H9 (cell line): Measurements from ENCODE around the gene BASP1. TPM values are rescaled to one million over a fixed set of nuclear protein-coding genes. Genes with fewer than 3 reads are reported as not detected.
A peak's percentile ranks its signal among the peaks of the same experiment; 100 is the strongest.

Experiments used
- DNase-seq: peaks from one replicate; pipeline ENCODE4 v3.0.0-alpha.2; 2017
- H2AFZ ChIP-seq: one replicate; pipeline ENCODE4 v1.6.1; 2013; ENCODE audit warnings: mild to moderate bottlenecking, low read length, control low read depth, moderate library complexity
- H2AK5ac ChIP-seq: 2 replicates; pipeline ENCODE4 v1.6.1; 2013; ENCODE audit warnings: low read length, control low read depth, mixed read lengths; ENCODE audit not compliant: insufficient read length
- H2BK120ac ChIP-seq: one replicate; pipeline ENCODE4 v1.6.1; 2013; ENCODE audit warnings: low read depth, mild to moderate bottlenecking, low read length, control low read depth, inconsistent platforms; ENCODE audit not compliant: poor library complexity, severe bottlenecking
- H2BK12ac ChIP-seq: 2 replicates; pipeline ENCODE4 v1.6.1; 2013; ENCODE audit warnings: low read length, control low read depth, mixed read lengths, low read depth; ENCODE audit not compliant: insufficient read length
- H2BK15ac ChIP-seq: 2 replicates; pipeline ENCODE4 v1.6.1; 2013; ENCODE audit warnings: low read depth, low read length, control low read depth
- H2BK20ac ChIP-seq: one replicate; pipeline ENCODE4 v1.6.1; 2013; ENCODE audit warnings: low read depth, mild to moderate bottlenecking, low read length, control low read depth, inconsistent platforms; ENCODE audit not compliant: poor library complexity, severe bottlenecking
- H2BK5ac ChIP-seq: 2 replicates; pipeline ENCODE4 v1.6.1; 2013; ENCODE audit warnings: low read length, control low read depth, mixed read lengths; ENCODE audit not compliant: insufficient read length
- H3K14ac ChIP-seq: 2 replicates; pipeline ENCODE4 v1.6.1; 2013; ENCODE audit warnings: low read length, control low read depth; ENCODE audit not compliant: insufficient read depth
- H3K18ac ChIP-seq: 2 replicates; pipeline ENCODE4 v1.6.1; 2013; ENCODE audit warnings: low read depth, mild to moderate bottlenecking, mixed read lengths, low read length, control low read depth; ENCODE audit not compliant: insufficient read length
- H3K23ac ChIP-seq: 2 replicates; pipeline ENCODE4 v1.6.1; 2013; ENCODE audit warnings: low read length, control low read depth, mixed read lengths, low read depth; ENCODE audit not compliant: insufficient read length
- H3K23me2 ChIP-seq: 2 replicates; pipeline ENCODE4 v1.6.1; 2013; ENCODE audit warnings: low read depth, mild to moderate bottlenecking, mixed read lengths, low read length, control low read depth; ENCODE audit not compliant: insufficient read length, poor library complexity, severe bottlenecking
- H3K27ac ChIP-seq: 2 replicates; pipeline ENCODE4 v1.5.1; 2013; ENCODE audit warnings: low read length, control low read depth, mixed read lengths, low read depth; ENCODE audit not compliant: insufficient read length
- H3K27me3 ChIP-seq: 2 replicates; pipeline ENCODE4 v1.6.1; 2013; ENCODE audit warnings: low read length, control low read depth, inconsistent platforms; ENCODE audit not compliant: insufficient read depth
- H3K4ac ChIP-seq: 2 replicates; pipeline ENCODE4 v1.6.1; 2013; ENCODE audit warnings: low read depth, mild to moderate bottlenecking, control low read depth, inconsistent platforms, low read length, moderate library complexity
- H3K4me1 ChIP-seq: 2 replicates; pipeline ENCODE4 v1.6.1; 2013; ENCODE audit warnings: low read length, control low read depth, inconsistent platforms; ENCODE audit not compliant: insufficient read depth
- H3K4me2 ChIP-seq: 2 replicates; pipeline ENCODE4 v1.6.1; 2013; ENCODE audit warnings: low read length, control low read depth, mixed read lengths; ENCODE audit not compliant: insufficient read length, insufficient read depth
- H3K56ac ChIP-seq: 2 replicates; pipeline ENCODE4 v1.6.1; 2013; ENCODE audit warnings: low read depth, mild to moderate bottlenecking, mixed read lengths, low read length, control low read depth; ENCODE audit not compliant: insufficient read length
- H3K79me1 ChIP-seq: 2 replicates; pipeline ENCODE4 v1.6.1; 2013; ENCODE audit warnings: low read depth, mild to moderate bottlenecking, moderate library complexity, low read length, control low read depth, inconsistent platforms; ENCODE audit not compliant: insufficient read depth, poor library complexity, severe bottlenecking
- H3K79me2 ChIP-seq: 2 replicates; pipeline ENCODE4 v1.6.1; 2013; ENCODE audit warnings: low read length, control low read depth, inconsistent platforms; ENCODE audit not compliant: insufficient read depth
- H3K9ac ChIP-seq: 2 replicates; pipeline ENCODE4 v1.6.1; 2013; ENCODE audit warnings: low read length, control low read depth, mixed read lengths; ENCODE audit not compliant: insufficient read length; ENCODE audit errors: extremely low read depth
- H3K9me3 ChIP-seq: one replicate; pipeline ENCODE4 v1.6.1; 2013; ENCODE audit warnings: low read depth, low read length, inconsistent platforms; ENCODE audit not compliant: control insufficient read depth
- H3T11ph ChIP-seq: one replicate; pipeline ENCODE4 v1.6.1; 2013; ENCODE audit warnings: mild to moderate bottlenecking, low read length, control low read depth, inconsistent platforms
- H4K20me1 ChIP-seq: one replicate; pipeline ENCODE4 v1.6.1; 2013; ENCODE audit not compliant: control insufficient read depth, insufficient read length, insufficient read depth
- H4K5ac ChIP-seq: 2 replicates; pipeline ENCODE4 v1.6.1; 2013; ENCODE audit warnings: low read depth, mild to moderate bottlenecking, mixed read lengths, low read length, control low read depth; ENCODE audit not compliant: insufficient read length
- H4K8ac ChIP-seq: replicated peaks from 2 replicates; pipeline ENCODE4 v1.6.1; 2013; ENCODE audit warnings: low read length, control low read depth, mixed read lengths, low read depth; ENCODE audit not compliant: insufficient read length
- H4K91ac ChIP-seq: 2 replicates; pipeline ENCODE4 v1.6.1; 2013; ENCODE audit warnings: low read depth, mild to moderate bottlenecking, moderate library complexity, mixed read lengths, low read length, control low read depth; ENCODE audit not compliant: insufficient read length
- H3K27ac Mint-ChIP-seq, 3 experiments: 2 replicates in 2 of 3; 3 replicates in 1 of 3; pipeline ENCODE4 v1.8.0; 2020 to 2021; ENCODE audit warnings: mixed read lengths in 3 of 3, mild to moderate bottlenecking in 1 of 3, moderate library complexity in 1 of 3
- H3K27me3 Mint-ChIP-seq: 2 replicates; pipeline ENCODE4 v1.8.0; 2021; ENCODE audit warnings: low read depth, mild to moderate bottlenecking, moderate library complexity, mixed read lengths
- H3K36me3 Mint-ChIP-seq, 3 experiments: 2 replicates in 2 of 3; 3 replicates in 1 of 3; pipeline ENCODE4 v1.8.0; 2020 to 2021; ENCODE audit warnings: low read depth in 3 of 3, mixed read lengths in 3 of 3; ENCODE audit not compliant: insufficient read depth in 1 of 3
- H3K4me1 Mint-ChIP-seq, 2 experiments: 2 replicates each; pipeline ENCODE4 v1.8.0; 2020; ENCODE audit warnings: mixed read lengths in 2 of 2
- H3K4me3 Mint-ChIP-seq, 2 experiments: 2 replicates in 1 of 2; 3 replicates in 1 of 2; pipeline ENCODE4 v1.8.0; 2020 to 2021; ENCODE audit warnings: mild to moderate bottlenecking in 2 of 2, mixed read lengths in 2 of 2, moderate library complexity in 1 of 2
- H3K9me3 Mint-ChIP-seq, 2 experiments: 2 replicates in 1 of 2; 3 replicates in 1 of 2; pipeline ENCODE4 v1.8.0; 2020; ENCODE audit warnings: mild to moderate bottlenecking in 2 of 2, mixed read lengths in 2 of 2, moderate library complexity in 1 of 2
- CTCF ChIP-seq: fragments of 200-600 bp; sonication (generic); conservative IDR thresholded peaks from 3 replicates; pipeline ENCODE4 v1.8.0; 2021; ENCODE audit warnings: antibody characterized with exemption, mild to moderate bottlenecking
- WGBS: extraction: QIAGEN DNeasy Blood & Tissue Kit; methylation state at CpG from one replicate; pipeline ENCODE4 v1.1.7; 2013; ENCODE audit warnings: missing lambda C conversion rate, low lambda C conversion rate, mixed read lengths; ENCODE audit not compliant: insufficient read length; ENCODE audit errors: extremely low coverage; 5-methylcytosine and 5-hydroxymethylcytosine counted together
- total RNA-seq: library from RNA; stranded (reverse); gene quantifications from 2 replicates; pipeline ENCODE4 v1.2.1, GENCODE V29; 2021

The BASP1 gene
- total RNA-seq, 1 experiment from 2014 or later: 180 TPM

GRCh38 chr5:17308326-17309065, 91.1 kb downstream of the BASP1 start:
- Histone ChIP-seq H3K4ac (no peak overlapping the region), H2AFZ (no peak overlapping the region), H3K79me2 (no peaks in the 10 kb centered on the region), H3K14ac (no peak overlapping the region), H3K4me2 (no peak overlapping the region), H3K27me3 (no peaks in the 10 kb centered on the region), H2BK120ac (no peak overlapping the region), H4K91ac (no peak overlapping the region), H3K4me1 (no peaks in the 10 kb centered on the region), H4K5ac (no peak overlapping the region), H3K27ac (no peak overlapping the region), H4K20me1 (no peaks in the 10 kb centered on the region), H4K8ac (no peak overlapping the region), H2AK5ac (no peak overlapping the region), H2BK12ac (no peak overlapping the region), H3K9ac (no peak overlapping the region), H3K18ac (no peak overlapping the region), H2BK5ac (no peak overlapping the region), H2BK15ac (no peak overlapping the region), H3K56ac (no peak overlapping the region), H2BK20ac (no peak overlapping the region), H3T11ph (no peak overlapping the region), H3K23ac (no peak overlapping the region), H3K79me1 (no peaks in the 10 kb centered on the region), H3K9me3 (no peaks in the 10 kb centered on the region), H3K23me2 (no peaks in the 10 kb centered on the region)
- WGBS: no CpG with 5 or more reads among the region's 9 CpGs
- DNase-seq: no peak
- Mint-ChIP-seq H3K27ac (peak overlapping the region in 2 of 3 experiments; percentile 50 to 68; a peak in 2 of 7 replicates), H3K27me3 (no peaks in the 10 kb centered on the region), H3K36me3 (peaks cover 0 to 4% (median 0%) of the 10 kb centered on the region in 3 experiments; a peak in 1 of 7 replicates), H3K4me3 (no peak overlapping the region), H3K4me1 (peaks cover 23 to 24% of the 10 kb centered on the region in 2 experiments), H3K9me3 (no peaks in the 10 kb centered on the region; a peak in 4 of 5 replicates)
- no peak for TF ChIP-seq CTCF
